ENCODE results near the gene PRR12.

Gene PRR12

DNA sequence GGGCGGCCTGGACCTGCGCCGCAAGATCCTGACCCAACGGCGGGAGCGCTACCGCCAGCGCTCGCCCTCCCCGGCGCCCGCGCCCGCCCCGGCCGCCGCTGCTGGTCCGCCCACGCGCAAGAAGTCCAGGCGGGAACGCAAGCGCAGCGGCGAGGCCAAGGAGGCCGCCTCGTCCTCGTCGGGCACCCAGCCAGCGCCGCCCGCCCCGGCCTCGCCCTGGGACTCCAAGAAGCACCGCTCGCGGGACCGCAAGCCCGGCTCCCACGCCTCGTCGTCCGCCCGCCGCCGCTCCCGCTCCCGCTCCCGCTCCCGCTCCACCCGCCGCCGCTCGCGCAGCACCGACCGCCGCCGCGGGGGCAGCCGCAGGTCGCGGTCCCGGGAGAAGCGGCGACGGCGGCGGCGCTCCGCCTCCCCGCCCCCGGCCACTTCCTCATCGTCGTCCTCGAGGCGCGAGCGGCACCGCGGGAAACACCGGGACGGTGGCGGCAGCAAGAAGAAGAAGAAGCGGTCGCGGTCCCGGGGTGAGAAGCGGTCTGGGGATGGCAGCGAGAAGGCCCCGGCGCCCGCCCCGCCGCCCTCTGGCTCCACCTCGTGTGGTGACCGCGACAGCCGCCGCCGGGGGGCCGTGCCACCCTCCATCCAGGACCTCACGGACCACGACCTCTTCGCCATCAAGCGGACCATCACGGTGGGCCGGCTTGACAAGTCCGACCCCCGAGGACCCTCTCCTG is 61.0 kb downstream of the PRR12 start:
- Histone ChIP-seq H3K4me1 (ENCODE audit: insufficient read depth, low read length, severe bottlenecking) (no peaks in the 10 kb centered on the region), H3K9ac (ENCODE audit: low read length) (no peak overlapping the region), H3K4me3 (ENCODE audit: low read depth, low read length, poor library complexity, severe bottlenecking) (no peak overlapping the region), H3K36me3 (ENCODE audit: insufficient read depth, low read length) (peaks cover 73% of the 10 kb centered on the region), H3K79me2 (ENCODE audit: insufficient read depth, low read length) (no peaks in the 10 kb centered on the region), H3F3A (ENCODE audit: insufficient read depth, low read length) (no peaks in the 10 kb centered on the region), H3K9me2 (ENCODE audit: low read depth, low read length) (no peaks in the 10 kb centered on the region), H3K4me2 (ENCODE audit: low read length) (no peak overlapping the region), H3K9me3 (ENCODE audit: low read length) (no peaks in the 10 kb centered on the region), H3K27me3 (ENCODE audit: insufficient read depth, low read length) (no peaks in the 10 kb centered on the region), H2AFZ (ENCODE audit: low read length) (no peak overlapping the region), H4K20me1 (ENCODE audit: insufficient read depth, low read length) (no peaks in the 10 kb centered on the region), H3K27ac (ENCODE audit: low read depth, low read length, poor library complexity, severe bottlenecking) (no peak overlapping the region)
- TF ChIP-seq CTCF (IDR thresholded peaks at IDR 0.05; ENCODE audit: low read length) (no peak), EZH2 (IDR thresholded peaks at IDR 0.05; ENCODE audit: borderline replicate concordance, low read length) (no peak)

GRCh38 chr19:49652551-49653465 is 61.8 kb downstream of the PRR12 start:
- Histone ChIP-seq H3K4me2 (ENCODE audit: low read length) (no peak overlapping the region), H3K4me1 (ENCODE audit: insufficient read depth, low read length, severe bottlenecking) (no peaks in the 10 kb centered on the region), H2AFZ (ENCODE audit: low read length) (no peak overlapping the region), H3K4me3 (ENCODE audit: low read depth, low read length, poor library complexity, severe bottlenecking) (no peak overlapping the region), H4K20me1 (ENCODE audit: insufficient read depth, low read length) (no peaks in the 10 kb centered on the region), H3K9ac (ENCODE audit: low read length) (no peak overlapping the region), H3K79me2 (ENCODE audit: insufficient read depth, low read length) (no peaks in the 10 kb centered on the region), H3K27me3 (ENCODE audit: insufficient read depth, low read length) (no peaks in the 10 kb centered on the region), H3F3A (ENCODE audit: insufficient read depth, low read length) (no peaks in the 10 kb centered on the region), H3K27ac (ENCODE audit: low read depth, low read length, poor library complexity, severe bottlenecking) (no peak overlapping the region), H3K9me3 (ENCODE audit: low read length) (no peaks in the 10 kb centered on the region), H3K9me2 (ENCODE audit: low read depth, low read length) (no peaks in the 10 kb centered on the region), H3K36me3 (ENCODE audit: insufficient read depth, low read length) (peaks cover 74% of the 10 kb centered on the region)
- TF ChIP-seq EZH2 (IDR thresholded peaks at IDR 0.05; ENCODE audit: borderline replicate concordance, low read length) (no peak), CTCF (IDR thresholded peaks at IDR 0.05; ENCODE audit: low read length) (no peak)

DNA sequence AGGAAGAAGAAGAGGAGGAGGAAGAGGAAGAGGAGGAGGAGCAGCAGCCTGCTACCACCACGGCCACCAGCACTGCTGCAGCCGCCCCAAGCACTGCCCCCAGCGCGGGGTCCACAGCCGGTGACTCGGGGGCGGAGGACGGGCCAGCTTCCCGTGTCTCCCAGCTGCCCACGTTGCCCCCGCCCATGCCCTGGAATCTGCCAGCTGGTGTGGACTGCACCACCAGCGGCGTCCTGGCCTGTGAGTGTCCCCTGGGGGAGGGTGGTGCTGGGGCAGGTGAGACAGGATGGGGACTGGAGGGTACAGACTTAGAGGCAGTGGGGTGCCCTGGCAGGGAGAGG is 62.5 kb downstream of the PRR12 start:
- no peaks in the 10 kb centered on the region for H3K9me2 ChIP-seq (ENCODE audit: low read depth, low read length)
- no peaks in the 10 kb centered on the region for H4K20me1 ChIP-seq (ENCODE audit: insufficient read depth, low read length)
- TF ChIP-seq EZH2 (IDR thresholded peaks at IDR 0.05; ENCODE audit: borderline replicate concordance, low read length) (no peak), CTCF (IDR thresholded peaks at IDR 0.05; ENCODE audit: low read length) (no peak)
- H2AFZ ChIP-seq (ENCODE audit: low read length), result no peak overlapping the region
- H3K4me3 ChIP-seq (ENCODE audit: low read depth, low read length, poor library complexity, severe bottlenecking), result no peak overlapping the region
- no peaks in the 10 kb centered on the region for H3K4me1 ChIP-seq (ENCODE audit: insufficient read depth, low read length, severe bottlenecking)
- peaks cover 81% of the 10 kb centered on the region for H3K36me3 ChIP-seq (ENCODE audit: insufficient read depth, low read length)
- H3K4me2 ChIP-seq (ENCODE audit: low read length), result no peak overlapping the region
- H3K27ac ChIP-seq (ENCODE audit: low read depth, low read length, poor library complexity, severe bottlenecking), result no peak overlapping the region
- H3K9ac ChIP-seq (ENCODE audit: low read length), result no peak overlapping the region
- H3F3A ChIP-seq (ENCODE audit: insufficient read depth, low read length), result no peaks in the 10 kb centered on the region
- no peaks in the 10 kb centered on the region for H3K27me3 ChIP-seq (ENCODE audit: insufficient read depth, low read length)
- H3K9me3 ChIP-seq (ENCODE audit: low read length), result no peaks in the 10 kb centered on the region
- no peaks in the 10 kb centered on the region for H3K79me2 ChIP-seq (ENCODE audit: insufficient read depth, low read length)
